ENCODE results near the gene LAMA4.

Gene LAMA4

GRCh38 chr6:112257178-112257855 is 3.0 kb upstream of the LAMA4 start:
- Histone ChIP-seq H3K9ac (no peak overlapping the region), H3K4me2 (no peak overlapping the region), H3K4me3 (IDR thresholded peaks at IDR 0.05; ENCODE audit: insufficient read depth, low read depth, low read length) (no peak overlapping the region), H2AFZ (ENCODE audit: low read depth) (no peak overlapping the region), H3K27ac (no peak overlapping the region), H3K4me1 (ENCODE audit: low read depth, poor library complexity, severe bottlenecking) (no peaks in the 10 kb centered on the region), H3K36me3 (ENCODE audit: insufficient read depth) (no peaks in the 10 kb centered on the region), H3K79me2 (ENCODE audit: insufficient read depth, low read depth) (no peaks in the 10 kb centered on the region), H4K20me1 (ENCODE audit: insufficient read depth) (no peaks in the 10 kb centered on the region), H3K27me3 (ENCODE audit: insufficient read depth, low read depth) (no peaks in the 10 kb centered on the region)
- TF ChIP-seq CTCF (conservative IDR thresholded peaks at IDR 0.05; ENCODE audit: low read depth, low read length): no peak

GRCh38 chr6:112254921-112255320 is 554 bp upstream of the LAMA4 start:
- no peak overlapping the region for H3K9ac ChIP-seq
- H3K36me3 ChIP-seq (ENCODE audit: insufficient read depth): no peaks in the 10 kb centered on the region
- H3K27me3 ChIP-seq (ENCODE audit: insufficient read depth, low read depth): no peaks in the 10 kb centered on the region
- TF ChIP-seq CTCF (conservative IDR thresholded peaks at IDR 0.05; ENCODE audit: low read depth, low read length): no peak
- H2AFZ ChIP-seq (ENCODE audit: low read depth): no peak overlapping the region
- no peaks in the 10 kb centered on the region for H4K20me1 ChIP-seq (ENCODE audit: insufficient read depth)
- H3K79me2 ChIP-seq (ENCODE audit: insufficient read depth, low read depth): no peaks in the 10 kb centered on the region
- no peaks in the 10 kb centered on the region for H3K4me1 ChIP-seq (ENCODE audit: low read depth, poor library complexity, severe bottlenecking)
- H3K4me2 ChIP-seq: no peak overlapping the region
- no peak overlapping the region for H3K4me3 ChIP-seq (IDR thresholded peaks at IDR 0.05; ENCODE audit: insufficient read depth, low read depth, low read length)
- no peak overlapping the region for H3K27ac ChIP-seq

GRCh38 chr6:112253498-112253840 is 898 bp downstream of the LAMA4 start:
- Histone ChIP-seq H3K36me3 (ENCODE audit: insufficient read depth) (no peaks in the 10 kb centered on the region), H4K20me1 (ENCODE audit: insufficient read depth) (no peaks in the 10 kb centered on the region), H3K27ac (no peak overlapping the region), H3K79me2 (ENCODE audit: insufficient read depth, low read depth) (no peaks in the 10 kb centered on the region), H3K27me3 (ENCODE audit: insufficient read depth, low read depth) (no peaks in the 10 kb centered on the region), H3K9ac (no peak overlapping the region), H2AFZ (ENCODE audit: low read depth) (no peak overlapping the region), H3K4me1 (ENCODE audit: low read depth, poor library complexity, severe bottlenecking) (no peaks in the 10 kb centered on the region), H3K4me2 (no peak overlapping the region), H3K4me3 (IDR thresholded peaks at IDR 0.05; ENCODE audit: insufficient read depth, low read depth, low read length) (no peak overlapping the region)
- TF ChIP-seq CTCF (conservative IDR thresholded peaks at IDR 0.05; ENCODE audit: low read depth, low read length): no peak

- Histone ChIP-seq H3K79me2 (ENCODE audit: insufficient read depth, low read depth) (no peaks in the 10 kb centered on the region), H3K9ac (no peak overlapping the region), H3K27ac (no peak overlapping the region), H2AFZ (ENCODE audit: low read depth) (no peak overlapping the region), H3K4me2 (no peak overlapping the region), H3K4me3 (IDR thresholded peaks at IDR 0.05; ENCODE audit: insufficient read depth, low read depth, low read length) (no peak overlapping the region), H3K27me3 (ENCODE audit: insufficient read depth, low read depth) (no peaks in the 10 kb centered on the region), H3K4me1 (ENCODE audit: low read depth, poor library complexity, severe bottlenecking) (no peaks in the 10 kb centered on the region), H4K20me1 (ENCODE audit: insufficient read depth) (no peaks in the 10 kb centered on the region), H3K36me3 (ENCODE audit: insufficient read depth) (no peaks in the 10 kb centered on the region)
- TF ChIP-seq CTCF (conservative IDR thresholded peaks at IDR 0.05; ENCODE audit: low read depth, low read length): no peak
Observed at GRCh38 chr6:112252571-112253497, 1.5 kb downstream of the LAMA4 start.

Data from KMS-11 (cell line).